Ramos (cell line): ENCODE results near the gene WNT2B.
"Not testable (repeated sequence)": the region's sequence is repeated elsewhere in the genome, so short reads cannot be mapped to it uniquely, and the experiment has no call there.

Source experiments
- in situ Hi-C: fragments of 300-500 bp; cut with MboI; formaldehyde crosslinking; loops from one replicate; pipeline ENCODE4 v1.14.3; 2022; ENCODE audit warnings: low sequenced_read_pairs; ENCODE audit not compliant: unreplicated experiment

The WNT2B gene

GRCh38 chr1:112508278-112509004 lies at the start of gene WNT2B:
Gene WNT2B (plus strand): TSS chr1:112508965. CDS start chr1:112509263, 298 bp downstream.
- in situ Hi-C loops: loop anchor here (10.0 kb wide), 1 partner anchor 106 kb away; the partner anchor contains the start of genes CAPZA1 and ST7L

- in situ Hi-C loops: no loop called here
Measured at GRCh38 chr1:112460615-112461014, 48.1 kb upstream of the WNT2B start.

GRCh38 chr1:112461200-112461871 lies 47.4 kb upstream of the WNT2B start:
- in situ Hi-C loops: no loop called here

GRCh38 chr1:112462953-112463279 lies 45.8 kb upstream of the WNT2B start:
- in situ Hi-C loops: no loop called here

GRCh38 chr1:112464501-112464900 lies 44.3 kb upstream of the WNT2B start:
- in situ Hi-C loops: no loop called here

- in situ Hi-C loops: no loop called here
Measured at GRCh38 chr1:112465122-112465521, 43.6 kb upstream of the WNT2B start.

- in situ Hi-C loops: no loop called here
Measured at GRCh38 chr1:112466078-112466660, 42.6 kb upstream of the WNT2B start.

GRCh38 chr1:112470324-112470723 lies 38.4 kb upstream of the WNT2B start:
- in situ Hi-C loops: not testable (repeated sequence)

- in situ Hi-C loops: no loop called here
Measured at GRCh38 chr1:112470966-112471365, 37.8 kb upstream of the WNT2B start.

- in situ Hi-C loops: no loop called here
Measured at GRCh38 chr1:112472142-112472541, 36.6 kb upstream of the WNT2B start.

- in situ Hi-C loops: no loop called here
Measured at GRCh38 chr1:112477550-112477949, 31.2 kb upstream of the WNT2B start.

GRCh38 chr1:112478314-112478713 lies 30.5 kb upstream of the WNT2B start:
- in situ Hi-C loops: no loop called here

GRCh38 chr1:112486063-112486462 lies 22.7 kb upstream of the WNT2B start:
- in situ Hi-C loops: not testable (repeated sequence)

GRCh38 chr1:112487686-112488085 lies 21.1 kb upstream of the WNT2B start:
- in situ Hi-C loops: not testable (repeated sequence)

GRCh38 chr1:112488141-112488540 lies 20.6 kb upstream of the WNT2B start:
- in situ Hi-C loops: no loop called here

GRCh38 chr1:112492076-112492475 lies 16.7 kb upstream of the WNT2B start:
- in situ Hi-C loops: no loop called here

- in situ Hi-C loops: no loop called here
Measured at GRCh38 chr1:112493351-112493750, 15.4 kb upstream of the WNT2B start.

GRCh38 chr1:112496290-112496689 lies 12.5 kb upstream of the WNT2B start:
- in situ Hi-C loops: no loop called here

GRCh38 chr1:112501810-112502641 lies 6.7 kb upstream of the WNT2B start:
- in situ Hi-C loops: loop anchor here (10.0 kb wide), 1 partner anchor 113 kb away; the partner anchor contains the start of genes CAPZA1 and ST7L

GRCh38 chr1:112502826-112503225 lies 5.9 kb upstream of the WNT2B start:
- in situ Hi-C loops: loop anchor here (10.0 kb wide), 1 partner anchor 112 kb away; the partner anchor contains the start of genes CAPZA1 and ST7L
